ENCODE measurements around the gene TTC27. TPM values are rescaled to one million over a fixed set of nuclear protein-coding genes. Genes with fewer than 3 reads are reported as not detected.

The TTC27 gene
- total and polyA plus RNA-seq, 9 donors = 9.9 to 21.2 (median 15.3) TPM

DNA sequence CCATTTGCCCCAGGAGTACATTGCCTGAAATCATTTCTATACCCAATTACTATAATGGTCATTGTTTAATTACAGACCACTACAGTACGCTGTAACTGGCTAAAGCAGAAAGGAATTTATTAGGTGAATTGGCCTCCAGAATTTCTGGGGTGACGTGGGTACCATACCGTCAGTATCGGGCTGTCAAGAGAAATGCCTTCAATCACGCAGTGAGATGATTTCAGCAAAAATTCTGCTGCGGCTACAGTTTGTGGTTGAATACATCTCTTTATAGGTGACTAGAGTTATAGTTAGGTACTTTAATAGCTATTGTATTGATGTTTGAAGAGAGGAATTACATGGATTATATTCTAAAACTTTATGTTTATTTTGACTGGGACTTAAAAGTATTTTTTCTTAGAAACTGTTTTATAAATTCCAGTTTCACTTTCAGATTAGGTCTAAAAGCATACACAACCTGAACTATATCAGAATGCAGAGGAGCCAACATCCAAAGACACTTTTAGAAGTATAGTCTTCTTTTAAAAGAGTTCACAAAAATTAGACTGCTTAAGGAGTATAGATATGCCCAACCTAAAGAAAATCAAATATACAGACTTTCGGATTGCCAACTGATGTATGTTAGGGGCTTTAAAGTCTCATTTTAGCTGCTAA is 128.4 kb downstream of the TTC27 start:
- Histone ChIP-seq H3K27ac (no peak overlapping the region), H3K27me3 (no peaks in the 10 kb centered on the region), H3K4me3 (no peak overlapping the region), H3K4me1 (ENCODE audit: insufficient read depth) (peaks cover 3% of the 10 kb centered on the region), H3K36me3 (no peaks in the 10 kb centered on the region), H3K9me3 (no peaks in the 10 kb centered on the region)
- DNase-seq = no peak
- TF ChIP-seq EP300 (IDR thresholded peaks at IDR 0.05) (no peak), POLR2A (IDR thresholded peaks at IDR 0.05) (no peak)
- TF ChIP-seq, protein P1, sequence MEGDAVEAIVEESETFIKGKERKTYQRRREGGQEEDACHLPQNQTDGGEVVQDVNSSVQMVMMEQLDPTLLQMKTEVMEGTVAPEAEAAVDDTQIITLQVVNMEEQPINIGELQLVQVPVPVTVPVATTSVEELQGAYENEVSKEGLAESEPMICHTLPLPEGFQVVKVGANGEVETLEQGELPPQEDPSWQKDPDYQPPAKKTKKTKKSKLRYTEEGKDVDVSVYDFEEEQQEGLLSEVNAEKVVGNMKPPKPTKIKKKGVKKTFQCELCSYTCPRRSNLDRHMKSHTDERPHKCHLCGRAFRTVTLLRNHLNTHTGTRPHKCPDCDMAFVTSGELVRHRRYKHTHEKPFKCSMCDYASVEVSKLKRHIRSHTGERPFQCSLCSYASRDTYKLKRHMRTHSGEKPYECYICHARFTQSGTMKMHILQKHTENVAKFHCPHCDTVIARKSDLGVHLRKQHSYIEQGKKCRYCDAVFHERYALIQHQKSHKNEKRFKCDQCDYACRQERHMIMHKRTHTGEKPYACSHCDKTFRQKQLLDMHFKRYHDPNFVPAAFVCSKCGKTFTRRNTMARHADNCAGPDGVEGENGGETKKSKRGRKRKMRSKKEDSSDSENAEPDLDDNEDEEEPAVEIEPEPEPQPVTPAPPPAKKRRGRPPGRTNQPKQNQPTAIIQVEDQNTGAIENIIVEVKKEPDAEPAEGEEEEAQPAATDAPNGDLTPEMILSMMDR (IDR thresholded peaks at IDR 0.05) = no peak
- intact Hi-C loops (cut with DNase I) = no loop called here
- whole genome bisulfite sequencing, 3 donors = 52 to 76% (median 54%) methylated on average over 7 of the region's 7 CpGs

DNA sequence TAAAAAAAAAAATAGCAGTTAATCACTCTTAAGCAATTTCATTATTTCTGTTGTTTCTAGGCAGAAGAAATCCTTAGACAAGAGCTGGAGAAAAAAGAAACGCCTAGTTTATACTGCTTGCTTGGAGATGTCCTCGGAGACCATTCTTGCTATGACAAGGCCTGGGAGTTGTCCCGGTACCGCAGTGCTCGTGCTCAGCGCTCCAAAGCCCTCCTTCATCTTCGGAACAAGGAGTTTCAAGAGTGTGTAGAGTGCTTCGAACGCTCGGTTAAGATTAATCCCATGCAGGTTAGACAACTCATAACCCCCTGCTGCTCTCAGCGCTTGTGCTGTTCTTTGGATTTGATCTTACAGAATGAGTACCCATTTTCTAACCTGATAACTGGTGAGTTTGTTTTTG is 130.4 kb downstream of the TTC27 start:
- Histone ChIP-seq H3K36me3 (no peaks in the 10 kb centered on the region), H3K4me3 (no peak overlapping the region), H3K27me3 (no peaks in the 10 kb centered on the region), H3K4me1 (ENCODE audit: insufficient read depth) (peaks cover 3% of the 10 kb centered on the region), H3K9me3 (no peaks in the 10 kb centered on the region), H3K27ac (no peak overlapping the region)
- TF ChIP-seq POLR2A (IDR thresholded peaks at IDR 0.05) = no peak
- DNase-seq = no peak
- 95 to 96% (median 95%) methylated on average over 11 of the region's 11 CpGs for WGBS, 3 donors
- intact Hi-C loops (cut with DNase I) = no loop called here

DNA sequence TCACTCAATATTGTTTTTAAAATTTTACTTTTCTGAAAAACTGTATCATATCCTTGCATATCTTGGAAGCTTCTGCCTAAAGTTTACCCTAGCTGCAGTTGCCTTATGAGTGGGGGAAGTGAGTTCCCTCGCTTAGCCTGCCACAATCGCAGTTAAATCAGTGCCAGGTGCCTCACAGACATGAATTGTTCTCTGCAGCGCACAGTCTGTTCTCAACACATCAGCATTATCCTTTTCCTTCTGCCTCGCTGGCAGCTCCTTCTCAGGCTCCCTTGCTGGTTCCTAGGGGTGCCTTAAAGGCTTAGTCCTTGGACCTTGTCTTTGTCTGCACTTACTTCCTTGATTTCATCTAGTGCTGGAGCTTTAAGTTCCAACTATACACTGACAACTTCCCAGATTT is 132.8 kb downstream of the TTC27 start:
- peaks cover 3% of the 10 kb centered on the region for H3K4me1 ChIP-seq (ENCODE audit: insufficient read depth)
- TF ChIP-seq, protein P1 (IDR thresholded peaks at IDR 0.05) = no peak
- DNase-seq = no peak
- H3K36me3 ChIP-seq = no peaks in the 10 kb centered on the region
- H3K9me3 ChIP-seq = no peaks in the 10 kb centered on the region
- H3K27ac ChIP-seq = no peak overlapping the region
- 78 to 98% (median 96%) methylated on average over 4 of the region's 4 CpGs for WGBS, 3 donors
- no peaks in the 10 kb centered on the region for H3K27me3 ChIP-seq
- H3K4me3 ChIP-seq = no peak overlapping the region
- intact Hi-C loops (cut with DNase I) = no loop called here

DNA sequence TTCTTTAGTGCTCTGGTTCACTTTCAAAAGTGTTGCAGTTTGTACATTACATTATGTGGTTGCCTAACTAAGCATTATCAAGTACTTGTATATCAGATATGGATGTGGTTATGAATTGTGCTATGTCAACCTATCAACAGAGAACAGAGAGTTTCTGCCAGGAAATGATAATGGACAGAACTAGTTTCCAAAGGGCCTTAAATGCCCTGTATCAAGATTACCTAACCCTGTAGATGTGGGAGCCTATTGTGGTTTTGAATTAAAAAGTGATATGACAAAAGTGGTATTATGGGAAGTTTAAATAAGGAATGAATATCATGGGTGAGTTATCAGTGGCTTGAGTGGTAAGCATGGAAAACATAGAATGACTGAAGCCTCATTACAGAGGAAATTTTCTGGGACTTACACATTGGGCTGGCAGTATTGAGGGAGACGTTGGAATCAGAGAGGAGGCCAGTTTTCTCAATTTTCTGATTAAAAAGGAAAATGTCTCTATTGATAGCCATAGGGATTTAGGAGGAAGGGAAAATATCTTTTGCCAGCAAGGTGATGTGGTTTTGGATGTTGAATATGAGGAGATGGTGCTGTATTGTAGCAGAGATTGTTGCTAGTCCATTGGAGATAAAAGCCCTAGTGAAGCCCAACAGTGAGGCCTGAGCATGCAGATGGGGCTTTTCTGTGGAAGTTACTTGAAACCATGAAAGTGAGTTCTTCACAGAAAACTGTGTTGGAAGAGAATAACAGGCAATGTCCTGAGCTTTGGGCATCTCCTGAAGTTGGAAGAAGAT is 140.7 kb downstream of the TTC27 start:
- no peaks in the 10 kb centered on the region for H3K36me3 ChIP-seq
- H3K9me3 ChIP-seq = no peaks in the 10 kb centered on the region
- WGBS, 3 donors = 90 to 100% (median 93%) methylated on average over 1 of the region's 1 CpG
- intact Hi-C loops (cut with DNase I) = no loop called here
- no peak overlapping the region for H3K4me3 ChIP-seq
- H3K27me3 ChIP-seq = no peaks in the 10 kb centered on the region
- TF ChIP-seq EP300 (IDR thresholded peaks at IDR 0.05) (no peak), POLR2A (IDR thresholded peaks at IDR 0.05) (no peak)
- TF ChIP-seq, protein P1 (IDR thresholded peaks at IDR 0.05) = no peak
- H3K4me1 ChIP-seq (ENCODE audit: insufficient read depth) = no peaks in the 10 kb centered on the region
- DNase-seq = no peak
- H3K27ac ChIP-seq = no peak overlapping the region

DNA sequence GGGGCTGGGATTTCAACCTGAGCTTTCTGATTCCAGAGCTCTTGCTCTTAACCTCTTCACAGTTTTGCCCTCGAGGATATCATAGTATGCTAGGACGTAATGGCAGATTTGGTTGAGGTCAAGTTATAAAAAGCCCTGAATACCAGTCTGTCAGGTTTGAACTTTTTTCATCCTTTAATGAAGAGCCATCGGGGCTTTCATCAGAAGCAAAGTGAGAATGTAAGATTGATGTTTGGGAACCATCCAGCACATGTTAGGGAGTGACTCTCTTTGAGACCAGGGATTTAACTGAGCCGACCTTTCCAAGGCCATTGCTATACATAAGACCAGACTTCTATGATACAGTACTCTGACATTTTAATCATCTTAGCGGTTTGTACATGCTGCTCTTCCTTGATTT is 142.5 kb downstream of the TTC27 start:
- Histone ChIP-seq H3K27me3 (no peaks in the 10 kb centered on the region), H3K4me3 (no peak overlapping the region), H3K4me1 (ENCODE audit: insufficient read depth) (no peaks in the 10 kb centered on the region), H3K27ac (no peak overlapping the region), H3K9me3 (no peaks in the 10 kb centered on the region), H3K36me3 (no peaks in the 10 kb centered on the region)
- intact Hi-C loops (cut with DNase I) = loop anchor here in 1 of 4 donors (5.0 to 10.0 kb wide), 3 partner anchors 174 to 817 kb away; partner anchors contain the start of gene LTBP1
- no peak for DNase-seq
- 60 to 61% (median 60%) methylated on average over 5 of the region's 5 CpGs for WGBS, 3 donors
- TF ChIP-seq POLR2A (IDR thresholded peaks at IDR 0.05) (no peak), EP300 (IDR thresholded peaks at IDR 0.05) (no peak)
- TF ChIP-seq, protein P1 (IDR thresholded peaks at IDR 0.05) = no peak

Measured in ovary (tissue), 9 donors.